HCT116 (cell line): Measurements from ENCODE around the gene IQGAP2. TPM values are rescaled to one million over a fixed set of nuclear protein-coding genes. Genes with fewer than 3 reads are reported as not detected.

Experiments used
- ATAC-seq: fragments of 200-7000 bp; cut with Tn5 transposase; 2 replicates; pipeline ENCODE4 v1.9.1; 2020; ENCODE audit warnings: mild to moderate bottlenecking, moderate library complexity
- BruUV-seq: library from RNA; stranded (reverse); fragments of 400-500 nt; replicated peaks from 2 replicates; lab custom pipeline; 2021; lab: Mats Ljungman, UMichigan
- CTCF ChIA-PET: fragments of 300-600 bp; sonication (Branson Sonifier 250); formaldehyde crosslinking; loops from one replicate; lab custom pipeline; 2021; ENCODE audit warnings: antibody characterized with exemption; lab: Charles Lee
- POLR2A ChIA-PET: fragments of 300-600, 350-600 bp; sonication (Branson Sonifier 250); formaldehyde crosslinking; loops from one replicate; lab custom pipeline; 2021; ENCODE audit warnings: antibody characterized with exemption; lab: Charles Lee
- RAD21 ChIA-PET, 2 experiments: fragments of 300-600 bp; sonication (Branson Sonifier 250); formaldehyde crosslinking; loops; one replicate each; lab custom pipeline; 2023; ENCODE audit warnings: low total read pairs in 2 of 2; ENCODE audit not compliant: uncharacterized antibody in 2 of 2, unreplicated experiment in 2 of 2, low non-redundant PET in 1 of 2; lab: Charles Lee
- DNase-seq: peaks from one replicate; pipeline ENCODE4 v3.0.0-alpha.2; 2010; ENCODE audit warnings: low read depth, low spot score
- H2AFZ ChIP-seq: fragments of 200-600 bp; shearing (Covaris generic), sonication (generic); 2 replicates; pipeline ENCODE4 v1.6.1; 2017; ENCODE audit warnings: low read depth, mixed run types, mixed read lengths, antibody characterized with exemption, low read length; ENCODE audit not compliant: poor library complexity, severe bottlenecking
- H3K27ac ChIP-seq: 2 replicates; pipeline ENCODE4 v1.5.1; 2012; ENCODE audit warnings: low read depth, low read length
- H3K27me3 ChIP-seq: fragments of 200-600 bp; sonication (generic); 2 replicates; pipeline ENCODE4 v1.6.1; 2016; ENCODE audit warnings: mixed run types, low read length, mixed read lengths; ENCODE audit not compliant: insufficient read depth
- H3K36me3 ChIP-seq, 2 experiments: fragments of 200-500 bp in 1 of 2; fragments of 200-600 bp in 1 of 2; sonication (Bioruptor generic) in 1 of 2; sonication (generic) in 1 of 2; 2 replicates each; pipeline versions ENCODE4 v1.5.1 to v1.6.1; 2014 to 2016; ENCODE audit warnings: low read length in 2 of 2, inconsistent platforms in 1 of 2, mixed read lengths in 1 of 2, mixed run types in 1 of 2; ENCODE audit not compliant: insufficient read depth in 2 of 2, control insufficient read depth in 1 of 2
- H3K4me1 ChIP-seq, 2 experiments: fragments of 200-600 bp in 1 of 2; sonication (generic) in 1 of 2; 2 replicates each; pipeline versions ENCODE4 v1.5.1 to v1.6.1; 2012 to 2017; ENCODE audit warnings: low read length in 2 of 2, inconsistent platforms in 1 of 2, mild to moderate bottlenecking in 1 of 2, mixed read lengths in 1 of 2, mixed run types in 1 of 2, moderate library complexity in 1 of 2; ENCODE audit not compliant: insufficient read depth in 2 of 2, control insufficient read depth in 1 of 2
- H3K4me2 ChIP-seq: fragments of 200-600 bp; sonication (generic); 2 replicates; pipeline ENCODE4 v1.6.1; 2017; ENCODE audit warnings: mixed run types, low read length, mixed read lengths
- H3K4me3 ChIP-seq, 2 experiments: fragments of 200-600 bp in 1 of 2; sonication (generic) in 1 of 2; replicated peaks in 1 of 2; 2 replicates each; pipeline ENCODE4 v1.5.1; 2011 to 2016; ENCODE audit warnings: low read length in 2 of 2, control low read depth in 1 of 2, low read depth in 1 of 2, mild to moderate bottlenecking in 1 of 2, mixed read lengths in 1 of 2, mixed run types in 1 of 2
- H3K79me2 ChIP-seq: fragments of 200-600 bp; sonication (generic); 2 replicates; pipeline ENCODE4 v1.6.1; 2017; ENCODE audit warnings: mild to moderate bottlenecking, mixed run types, low read length, moderate library complexity, mixed read lengths; ENCODE audit not compliant: insufficient read depth
- H3K9ac ChIP-seq: fragments of 200-600 bp; sonication (generic); 2 replicates; pipeline ENCODE4 v1.6.1; 2016; ENCODE audit warnings: low read length, mixed read lengths
- H3K9me2 ChIP-seq: fragments of 200-600 bp; sonication (generic), shearing (Covaris generic); 2 replicates; pipeline ENCODE4 v1.6.1; 2017; ENCODE audit warnings: mixed run types, mild to moderate bottlenecking, moderate library complexity; ENCODE audit not compliant: insufficient read depth
- H3K9me3 ChIP-seq, 2 experiments: fragments of 200-500 bp in 1 of 2; fragments of 200-600 bp in 1 of 2; sonication (Bioruptor generic) in 1 of 2; sonication (generic) in 1 of 2; 2 replicates each; pipeline ENCODE4 v1.6.1; 2014 to 2017; ENCODE audit warnings: low read length in 2 of 2, mixed read lengths in 2 of 2, inconsistent platforms in 1 of 2, low read depth in 1 of 2, mild to moderate bottlenecking in 1 of 2, mixed run types in 1 of 2, moderate library complexity in 1 of 2; ENCODE audit not compliant: control insufficient read depth in 1 of 2, insufficient read depth in 1 of 2
- H4K20me1 ChIP-seq: fragments of 200-600 bp; sonication (generic), shearing (Covaris generic); 2 replicates; pipeline ENCODE4 v1.6.1; 2017; ENCODE audit warnings: mixed run types, mild to moderate bottlenecking, moderate library complexity; ENCODE audit not compliant: insufficient read depth
- ATF3 ChIP-seq: IDR thresholded peaks from 2 replicates; pipeline ENCODE4 v1.6.1; 2012
- CBX3 ChIP-seq: IDR thresholded peaks from 2 replicates; pipeline ENCODE4 v1.6.1; 2012; ENCODE audit warnings: low read depth
- CTCF ChIP-seq, 3 experiments: fragments of 200-600 bp in 1 of 3; sonication (generic) in 1 of 3; IDR thresholded peaks in 2 of 3; conservative IDR thresholded peaks in 1 of 3; 2 replicates each; pipeline ENCODE4 v1.5.1; 2012 to 2017; ENCODE audit warnings: low read depth in 2 of 3, low read length in 2 of 3, antibody characterized with exemption in 1 of 3, borderline replicate concordance in 1 of 3, control low read depth in 1 of 3, mild to moderate bottlenecking in 1 of 3, mixed read lengths in 1 of 3, mixed run types in 1 of 3, moderate library complexity in 1 of 3; ENCODE audit not compliant: insufficient read depth in 1 of 3
- ELF1 ChIP-seq: IDR thresholded peaks from 2 replicates; pipeline ENCODE4 v1.6.1; 2012; ENCODE audit warnings: low read depth, borderline replicate concordance
- EZH2 ChIP-seq: fragments of 200-600 bp; sonication (generic); IDR thresholded peaks from 2 replicates; pipeline ENCODE4 v1.6.1; 2017; ENCODE audit warnings: antibody characterized with exemption, mixed run types
- POLR2A ChIP-seq: IDR thresholded peaks from 2 replicates; pipeline ENCODE4 v1.7.0; 2011; ENCODE audit warnings: borderline replicate concordance; ENCODE audit not compliant: insufficient read depth, insufficient read length; ENCODE audit errors: extremely low read depth
- RAD21 ChIP-seq: IDR thresholded peaks from 2 replicates; pipeline ENCODE4 v1.6.1; 2012; ENCODE audit warnings: low read depth, mild to moderate bottlenecking
- SRF ChIP-seq: IDR thresholded peaks from 2 replicates; pipeline ENCODE4 v1.6.1; 2012; ENCODE audit warnings: low read depth
- YY1 ChIP-seq: IDR thresholded peaks from 2 replicates; pipeline ENCODE4 v1.6.1; 2011; ENCODE audit warnings: low read length, low read depth, moderate library complexity, mild to moderate bottlenecking; ENCODE audit not compliant: insufficient replicate concordance; ENCODE audit errors: extremely low read depth
- ZFX ChIP-seq: fragments of 450-650 bp; IDR thresholded peaks from 2 replicates; pipeline ENCODE4 v1.6.1; 2017
- intact Hi-C: fragments of 100-400 bp; cut with micrococcal nuclease; formaldehyde crosslinking; loops from 2 replicates; pipeline ENCODE4 v1.10.0; 2022
- total RNA-seq: library from RNA; stranded (reverse); gene quantifications from one replicate; pipeline ENCODE4 v1.2.1, GENCODE V29; 2021; ENCODE audit not compliant: unreplicated experiment

IQGAP2 gene
- total RNA-seq, 1 experiment from 2014 or later, result 2.0 TPM

GRCh38 chr5:76399268-76399667 is 3.8 kb upstream of the IQGAP2 start:
- DNase-seq (no peak), ATAC-seq (no peak)
- Histone ChIP-seq H3K27ac (no peak overlapping the region), H3K9ac (no peak overlapping the region), H3K9me2 (no peaks in the 10 kb centered on the region), H3K4me3 (no peak overlapping the region), H3K4me1 (peaks cover 5 to 19% of the 10 kb centered on the region in 2 experiments; a peak in 2 of 4 replicates), H3K4me2 (no peak overlapping the region), H4K20me1 (no peaks in the 10 kb centered on the region), H3K9me3 (no peaks in the 10 kb centered on the region), H3K36me3 (no peaks in the 10 kb centered on the region), H2AFZ (no peak overlapping the region), H3K27me3 (peaks cover 14% of the 10 kb centered on the region; the same call in 1 of the 2 replicates), H3K79me2 (no peaks in the 10 kb centered on the region)
- POLR2A ChIA-PET, result no interaction called here
- RAD21 ChIA-PET, result no interaction called here
- intact Hi-C loops, result no loop called here
- CTCF ChIA-PET, result no interaction called here
- TF ChIP-seq ZFX, result no peak
- TF ChIP-seq YY1, result no peak
- no peak for TF ChIP-seq ATF3
- TF ChIP-seq SRF, result no peak
- TF ChIP-seq CBX3, result no peak
- no peak for TF ChIP-seq EZH2
- no peak for TF ChIP-seq ELF1
- TF ChIP-seq CTCF (IDR thresholded peaks at IDR 0.05 in 2 of 3, conservative IDR thresholded peaks at IDR 0.05 in 1 of 3; ENCODE audit: borderline replicate concordance in 1 of 3, insufficient read depth in 1 of 3, low read depth in 2 of 3, low read length in 2 of 3), result no peak
- TF ChIP-seq RAD21, result no peak
- TF ChIP-seq POLR2A, result no peak
- BruUV-seq, result no TSS peak
